BE2C (cell line): ENCODE results near the gene MEAF6.

Experiments
- DNase-seq: peaks from one replicate; pipeline ENCODE4 v3.0.0-alpha.2; 2020
- H3K27me3 ChIP-seq: fragments of 250-450 bp; sonication (Bioruptor Pico); 2 replicates; pipeline ENCODE4 v1.5.1; 2020; ENCODE audit warnings: mild to moderate bottlenecking
- H3K36me3 ChIP-seq: fragments of 250-450 bp; sonication (Bioruptor Pico); 2 replicates; pipeline ENCODE4 v1.5.1; 2020; ENCODE audit warnings: mild to moderate bottlenecking
- H3K4me1 ChIP-seq: fragments of 250-450 bp; sonication (Bioruptor Pico); 2 replicates; pipeline ENCODE4 v1.5.1; 2020
- H3K4me3 ChIP-seq: 2 replicates; pipeline ENCODE4 v1.5.1; 2011; ENCODE audit warnings: low read depth, low read length
- H3K9me3 ChIP-seq: fragments of 250-450 bp; sonication (Bioruptor Pico); 2 replicates; pipeline ENCODE4 v1.5.1; 2020
- TF ChIP-seq, protein P1 (sequence below): IDR thresholded peaks from 2 replicates; pipeline ENCODE4 v1.5.1; 2012; ENCODE audit warnings: mild to moderate bottlenecking, low read depth, low read length

Gene MEAF6

DNA sequence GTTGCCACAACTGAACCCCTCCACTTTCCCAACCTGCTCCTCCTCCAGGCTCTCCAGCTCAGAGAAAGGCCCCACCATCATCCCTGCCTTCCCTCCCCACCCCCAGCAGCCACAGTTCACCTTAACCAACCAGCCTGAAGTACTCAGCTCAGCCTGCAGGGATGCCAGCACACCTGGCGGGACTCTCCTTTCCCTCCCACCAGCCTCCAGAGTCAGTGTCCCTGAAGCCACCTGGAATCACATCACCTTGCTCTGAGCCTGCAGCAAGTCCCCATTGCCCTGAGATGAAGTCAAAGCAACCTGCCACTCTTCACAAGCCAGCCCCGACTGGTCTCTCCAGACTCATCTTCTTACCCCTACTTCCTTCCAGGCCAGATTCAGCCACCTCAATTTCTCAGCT is 66.4 kb downstream of the MEAF6 start:
- Histone ChIP-seq H3K4me3 (no peak overlapping the region), H3K27me3 (no peaks in the 10 kb centered on the region), H3K9me3 (no peaks in the 10 kb centered on the region), H3K4me1 (no peaks in the 10 kb centered on the region), H3K36me3 (no peaks in the 10 kb centered on the region)
- DNase-seq = no peak
- TF ChIP-seq, protein P1, sequence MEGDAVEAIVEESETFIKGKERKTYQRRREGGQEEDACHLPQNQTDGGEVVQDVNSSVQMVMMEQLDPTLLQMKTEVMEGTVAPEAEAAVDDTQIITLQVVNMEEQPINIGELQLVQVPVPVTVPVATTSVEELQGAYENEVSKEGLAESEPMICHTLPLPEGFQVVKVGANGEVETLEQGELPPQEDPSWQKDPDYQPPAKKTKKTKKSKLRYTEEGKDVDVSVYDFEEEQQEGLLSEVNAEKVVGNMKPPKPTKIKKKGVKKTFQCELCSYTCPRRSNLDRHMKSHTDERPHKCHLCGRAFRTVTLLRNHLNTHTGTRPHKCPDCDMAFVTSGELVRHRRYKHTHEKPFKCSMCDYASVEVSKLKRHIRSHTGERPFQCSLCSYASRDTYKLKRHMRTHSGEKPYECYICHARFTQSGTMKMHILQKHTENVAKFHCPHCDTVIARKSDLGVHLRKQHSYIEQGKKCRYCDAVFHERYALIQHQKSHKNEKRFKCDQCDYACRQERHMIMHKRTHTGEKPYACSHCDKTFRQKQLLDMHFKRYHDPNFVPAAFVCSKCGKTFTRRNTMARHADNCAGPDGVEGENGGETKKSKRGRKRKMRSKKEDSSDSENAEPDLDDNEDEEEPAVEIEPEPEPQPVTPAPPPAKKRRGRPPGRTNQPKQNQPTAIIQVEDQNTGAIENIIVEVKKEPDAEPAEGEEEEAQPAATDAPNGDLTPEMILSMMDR = no peak

DNA sequence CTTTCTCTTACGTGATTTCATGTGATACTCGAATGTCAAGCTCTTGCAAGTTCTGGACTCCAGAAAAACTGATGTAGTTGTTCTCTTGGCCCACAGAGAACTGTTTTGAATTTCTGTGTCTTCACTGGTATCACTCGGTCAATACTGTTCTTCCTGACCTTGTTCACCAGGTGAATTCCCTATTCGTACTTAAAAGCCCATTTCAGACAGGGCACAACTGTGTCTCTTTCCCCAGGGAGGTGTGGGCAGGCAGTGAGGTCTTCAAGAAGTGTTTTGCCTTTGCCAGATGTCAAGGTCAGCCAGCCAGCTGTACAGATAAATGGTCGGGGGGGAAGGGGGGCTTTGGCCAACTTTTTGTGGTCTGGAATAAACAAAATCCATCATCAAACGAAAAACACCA is 67.7 kb downstream of the MEAF6 start:
- H3K9me3 ChIP-seq = no peaks in the 10 kb centered on the region
- H3K4me1 ChIP-seq = no peaks in the 10 kb centered on the region
- no peak for DNase-seq
- no peak overlapping the region for H3K4me3 ChIP-seq
- no peaks in the 10 kb centered on the region for H3K27me3 ChIP-seq
- no peaks in the 10 kb centered on the region for H3K36me3 ChIP-seq
- TF ChIP-seq, protein P1 = no peak

DNA sequence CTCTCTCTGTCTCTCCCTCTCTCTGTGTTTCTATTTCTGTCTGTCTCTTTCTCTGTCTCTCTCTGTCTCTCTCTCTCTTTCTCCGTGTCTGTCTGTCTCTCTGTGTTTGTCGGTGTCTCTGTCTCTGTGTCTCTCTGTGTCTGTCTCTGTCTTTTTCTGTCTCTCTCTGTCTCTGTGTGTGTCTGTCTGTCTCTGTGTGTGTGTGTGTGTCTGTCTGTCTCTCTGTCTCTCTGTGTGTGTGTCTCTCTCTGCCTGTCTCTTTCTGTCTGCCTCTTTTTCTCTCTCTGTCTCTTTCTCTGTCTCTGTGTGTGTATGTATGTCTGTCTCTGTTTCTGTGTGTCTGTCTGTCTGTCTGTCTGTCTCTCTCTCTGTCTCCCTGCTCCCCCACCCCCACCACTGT is 71.9 kb downstream of the MEAF6 start:
- Histone ChIP-seq H3K4me3 (no peak overlapping the region), H3K4me1 (no peaks in the 10 kb centered on the region), H3K27me3 (no peaks in the 10 kb centered on the region), H3K9me3 (no peaks in the 10 kb centered on the region), H3K36me3 (no peaks in the 10 kb centered on the region)
- TF ChIP-seq, protein P1 = no peak
- no peak for DNase-seq
